HG03108 (cell line): ENCODE data around the gene TNS2.
"Not testable (repeated sequence)": the region's sequence is repeated elsewhere in the genome, so short reads cannot be mapped to it uniquely, and the experiment has no call there.

Experiments used
- ATAC-seq: cut with Tn5 transposase; IDR thresholded peaks from one replicate; pipeline ENCODE4 v1.9.1; 2021; ENCODE audit warnings: moderate library complexity; ENCODE audit not compliant: unreplicated experiment

TNS2 gene

DNA sequence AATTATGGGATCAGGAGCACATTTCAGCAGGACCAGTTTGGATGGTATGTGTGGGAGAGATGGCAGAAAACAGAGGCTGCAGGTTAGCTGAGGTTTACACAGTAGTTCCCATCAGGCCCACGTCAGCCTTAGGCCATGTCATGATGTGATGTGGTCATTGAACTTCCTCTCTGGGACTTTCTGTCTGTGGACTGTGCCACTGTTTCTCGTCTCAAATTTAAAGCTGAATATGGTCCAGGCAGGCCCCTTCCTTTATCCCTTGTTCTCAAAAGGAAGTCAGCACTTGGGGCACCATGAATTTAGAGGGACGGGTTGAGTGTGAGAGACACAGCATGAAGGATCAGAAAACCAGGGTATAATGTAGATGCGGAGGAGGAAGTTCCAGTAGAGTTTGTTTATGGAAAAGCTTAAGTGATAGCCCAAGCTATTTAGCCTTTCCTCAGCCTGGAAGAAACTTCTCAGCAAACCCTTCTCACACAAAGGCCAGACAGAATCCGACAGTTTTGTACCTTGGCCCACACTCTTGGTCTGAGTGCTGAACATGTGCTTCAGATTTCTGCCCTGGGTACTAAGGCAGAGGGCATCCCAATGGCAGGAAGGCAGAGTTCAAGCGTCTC, 44.0 kb downstream of the TNS2 start:
- no peak for ATAC-seq

DNA sequence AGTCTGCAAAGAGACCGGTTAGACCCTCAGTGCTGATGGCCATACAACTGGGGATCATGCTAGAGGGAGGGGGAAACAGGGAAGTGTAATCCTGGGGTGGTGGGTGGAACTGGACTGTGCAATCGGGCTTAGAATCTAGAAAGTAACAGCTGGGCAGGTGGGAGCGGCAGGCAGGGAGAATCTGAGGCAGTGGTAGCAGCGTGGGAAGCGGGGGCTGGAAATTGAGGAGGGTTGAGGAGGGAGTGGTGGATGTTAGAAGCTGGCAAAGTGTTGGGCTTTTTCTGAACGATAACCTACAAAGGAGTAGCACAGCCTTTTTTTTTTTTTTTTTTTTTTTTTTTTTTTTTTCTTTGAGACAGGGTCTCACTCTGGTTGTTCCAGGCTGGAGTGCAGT, 44.5 kb downstream of the TNS2 start:
- no peak for ATAC-seq

DNA sequence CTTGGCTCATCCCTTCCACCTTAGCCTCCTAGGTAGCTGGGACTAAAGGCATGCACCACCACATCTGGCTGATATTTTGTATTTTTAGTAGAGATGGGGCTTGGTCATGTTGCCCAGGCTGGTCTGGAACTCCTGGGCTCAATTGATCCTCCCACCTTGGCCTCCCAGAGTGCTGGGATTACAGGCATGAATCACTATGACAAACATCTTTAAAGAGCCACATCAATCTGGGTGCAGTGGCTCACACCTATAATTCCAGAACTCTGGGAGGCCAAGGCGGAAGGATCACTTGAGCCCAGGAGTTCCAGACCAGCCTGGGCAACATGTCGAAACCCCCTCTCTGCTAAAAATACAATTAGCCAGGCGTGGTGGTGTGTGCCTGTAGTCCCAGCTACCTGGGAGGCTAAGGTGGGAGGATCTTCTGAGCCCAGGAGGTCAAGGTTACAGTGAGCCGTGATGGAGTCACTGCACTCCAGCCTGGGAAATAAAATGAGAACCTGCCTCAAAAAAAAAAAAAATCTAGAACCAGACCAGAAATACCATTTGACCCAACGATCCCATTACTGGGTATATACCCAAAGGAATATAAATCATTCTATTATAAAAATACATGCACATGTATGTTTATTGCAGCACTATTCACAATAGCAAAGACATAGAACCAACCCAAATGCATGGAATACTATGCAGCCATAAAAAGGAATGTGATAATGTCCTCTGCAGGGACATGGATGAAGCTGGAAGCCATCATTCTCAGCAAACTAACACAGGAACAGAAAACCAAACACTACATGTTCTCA, 45.1 kb downstream of the TNS2 start:
- ATAC-seq, result not testable (repeated sequence)

DNA sequence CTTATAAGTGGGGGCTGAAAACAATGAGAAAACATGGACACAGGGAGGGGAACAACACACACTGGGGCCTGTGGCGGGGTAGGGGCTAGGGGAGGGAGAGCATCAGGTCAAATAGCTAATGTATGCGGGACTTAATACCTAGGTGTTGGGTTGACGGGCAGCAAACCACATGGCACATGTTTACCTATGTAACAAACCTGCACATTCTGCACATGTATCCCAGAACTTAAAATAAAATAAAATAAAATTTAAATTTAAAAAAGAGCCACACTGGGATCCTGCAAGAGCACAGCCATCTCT, 45.7 kb downstream of the TNS2 start:
- ATAC-seq, result not testable (repeated sequence)

DNA sequence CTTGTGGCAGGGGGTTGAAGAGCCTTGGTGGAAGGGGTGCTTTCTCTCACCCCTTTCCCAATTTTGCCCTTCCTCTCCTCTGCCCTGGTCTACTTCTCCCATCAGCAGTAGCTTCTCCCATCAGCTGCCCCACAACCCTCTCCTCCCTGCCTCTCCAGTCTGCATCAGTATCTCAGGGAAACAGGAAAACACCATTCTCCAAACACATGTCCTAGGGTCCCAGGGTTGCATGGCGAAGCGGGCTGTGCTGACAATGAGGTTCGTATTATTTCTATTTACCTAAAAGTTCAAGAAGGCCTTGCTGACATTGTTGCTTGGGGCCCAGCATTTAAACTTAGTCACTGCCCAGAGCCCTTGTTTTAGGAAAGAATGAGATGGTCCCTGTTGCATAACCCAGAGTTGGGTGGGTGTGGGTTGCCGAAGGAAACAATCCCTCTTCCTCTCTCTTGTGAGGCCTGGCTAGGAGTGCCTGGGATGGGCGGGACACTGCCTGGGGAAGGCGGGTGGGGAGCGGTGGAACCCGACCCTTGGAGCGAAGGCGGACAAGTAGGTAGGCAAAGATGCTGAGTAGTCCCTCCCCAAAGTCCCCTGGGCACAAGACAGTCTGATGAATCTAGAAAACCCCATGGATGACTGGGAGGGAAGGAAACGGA, 46.4 kb downstream of the TNS2 start:
- ATAC-seq, result no peak

DNA sequence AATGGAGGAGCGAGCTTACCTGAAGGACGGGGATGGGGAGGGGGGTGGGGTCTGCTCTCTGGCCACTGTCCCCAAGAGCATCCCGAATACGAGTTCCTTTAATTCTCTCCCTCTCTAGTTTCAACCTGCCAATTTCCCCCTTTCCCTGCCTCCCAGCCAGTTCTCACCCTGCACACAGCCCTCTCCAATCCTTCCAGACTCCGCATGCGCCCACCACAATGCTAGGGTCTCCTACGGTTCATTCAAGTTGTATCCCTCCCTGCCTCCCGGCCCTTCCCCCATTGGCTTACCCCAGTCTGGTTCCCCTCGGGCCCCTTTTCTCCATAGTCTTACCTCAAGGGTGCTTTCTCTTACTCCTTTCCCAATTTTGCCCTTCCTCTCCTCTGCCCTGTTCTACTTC, 46.9 kb downstream of the TNS2 start:
- ATAC-seq, result no peak

DNA sequence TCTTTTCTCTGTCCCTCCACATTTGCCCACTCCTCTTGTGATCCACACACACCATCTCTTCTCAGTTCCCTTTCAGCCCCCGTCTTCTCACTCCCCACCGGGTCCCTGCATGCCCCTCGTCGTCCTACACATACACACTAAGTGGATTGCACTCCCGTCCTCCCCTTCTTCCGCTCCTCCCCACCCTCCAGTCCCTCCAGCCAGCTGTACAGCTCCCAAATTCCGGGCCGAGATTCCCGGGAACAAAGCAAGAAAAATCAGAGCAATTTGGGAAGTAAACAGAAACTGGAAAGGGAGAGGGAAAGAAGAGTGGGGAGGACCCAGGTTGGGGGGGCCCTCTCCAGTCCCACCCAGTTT, 47.3 kb downstream of the TNS2 start:
- no peak for ATAC-seq

DNA sequence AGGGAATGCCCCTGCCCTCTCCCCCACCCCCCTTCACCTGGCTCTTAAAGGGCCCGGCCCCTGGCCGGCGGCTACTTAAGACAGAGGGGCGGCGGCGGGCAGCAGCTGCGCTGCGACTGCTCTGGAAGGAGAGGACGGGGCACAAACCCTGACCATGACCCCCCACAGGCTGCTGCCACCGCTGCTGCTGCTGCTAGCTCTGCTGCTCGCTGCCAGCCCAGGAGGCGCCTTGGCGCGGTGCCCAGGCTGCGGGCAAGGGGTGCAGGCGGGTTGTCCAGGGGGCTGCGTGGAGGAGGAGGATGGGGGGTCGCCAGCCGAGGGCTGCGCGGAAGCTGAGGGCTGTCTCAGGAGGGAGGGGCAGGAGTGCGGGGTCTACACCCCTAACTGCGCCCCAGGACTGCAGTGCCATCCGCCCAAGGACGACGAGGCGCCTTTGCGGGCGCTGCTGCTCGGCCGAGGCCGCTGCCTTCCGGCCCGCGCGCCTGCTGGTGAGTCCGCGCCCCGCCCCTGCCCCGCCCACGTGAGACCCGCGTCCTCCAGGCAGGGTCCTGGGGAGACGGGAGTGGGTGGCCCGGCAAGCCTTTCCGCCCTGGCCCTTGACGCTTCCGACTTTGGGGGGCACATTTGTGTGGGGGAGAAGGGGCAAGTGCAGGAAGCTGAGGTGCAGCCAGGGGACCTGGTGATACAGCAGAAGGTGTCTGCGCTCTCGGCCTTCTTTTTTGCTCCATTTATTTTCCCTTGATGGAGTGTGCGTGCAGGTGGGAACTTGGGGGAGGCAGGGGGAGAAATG, 47.9 kb downstream of the TNS2 start, which contains the start of gene IGFBP6:
Gene IGFBP6 (plus strand): TSS at position 104 of the 790 bp plus-strand sequence. CDS start 51 bp downstream, at position 155.
- ATAC-seq, result no peak

DNA sequence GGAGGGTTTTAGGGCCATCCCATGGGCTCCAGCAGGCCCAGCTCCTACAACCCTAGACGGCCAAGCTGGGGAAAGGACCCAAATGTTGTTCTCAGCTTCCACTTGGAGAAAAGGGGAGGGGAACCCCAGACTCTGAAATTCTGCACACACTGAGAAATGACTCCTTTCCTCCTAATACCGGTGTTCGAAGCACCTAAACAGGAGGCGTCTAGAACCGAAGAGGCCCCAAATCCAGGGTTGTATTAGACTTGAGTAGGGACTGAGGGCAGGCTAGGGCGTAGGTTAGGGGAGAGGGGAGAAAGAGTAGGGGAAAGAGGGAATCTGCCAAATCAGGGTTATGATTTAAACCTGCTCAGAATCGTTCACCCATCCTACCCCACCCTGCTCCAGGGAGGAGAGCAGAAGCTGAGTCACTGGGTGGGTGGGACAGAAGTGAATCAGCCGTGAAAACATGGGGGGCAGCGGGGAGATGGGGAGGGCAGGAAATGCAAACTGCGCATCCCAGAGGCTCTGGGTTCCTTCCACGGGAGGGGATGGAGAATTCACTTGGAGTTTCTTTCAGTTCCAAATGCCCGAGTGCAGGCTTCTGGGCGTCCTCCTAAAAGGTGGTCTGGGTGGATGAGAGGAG, 48.6 kb downstream of the TNS2 start:
- ATAC-seq, result no peak

DNA sequence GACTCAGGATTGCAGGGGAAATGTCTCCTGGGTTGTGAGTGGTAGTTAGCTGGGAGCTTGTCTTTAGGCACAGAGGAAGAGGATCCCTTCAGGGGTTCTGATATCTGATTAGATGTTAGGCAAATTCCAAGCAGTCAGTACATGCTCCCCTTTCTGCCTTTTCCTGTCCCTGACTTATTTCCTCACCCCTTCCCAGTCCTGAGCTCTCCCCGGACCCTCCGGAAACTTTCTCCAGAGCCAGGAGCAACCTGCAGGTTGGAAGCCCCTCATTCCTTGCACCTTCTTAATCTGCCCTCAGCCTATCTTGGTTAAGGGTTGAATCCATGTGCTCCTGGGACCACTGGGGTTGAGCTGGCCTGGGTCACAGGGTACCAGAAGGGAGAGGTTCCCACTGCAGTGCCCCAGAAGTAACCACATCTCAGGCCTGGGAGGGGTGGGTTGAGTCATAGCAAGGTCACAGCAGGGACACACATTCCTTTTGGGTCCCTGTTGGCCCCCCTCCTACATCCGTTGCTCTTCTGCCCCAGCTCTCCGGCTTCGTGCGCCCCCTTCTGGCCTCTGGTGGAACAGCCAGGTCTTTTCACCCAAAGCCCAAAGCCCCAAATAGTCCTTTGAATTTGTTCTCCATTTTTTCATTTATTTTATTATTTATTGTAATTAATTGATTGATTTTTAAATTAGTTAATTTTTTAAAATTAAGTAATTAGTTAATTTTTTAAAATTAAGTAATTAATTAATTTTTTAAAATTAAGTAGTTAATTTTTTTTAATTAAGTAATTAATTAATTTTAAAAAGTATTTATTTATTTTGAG, 49.4 kb downstream of the TNS2 start:
- ATAC-seq, result no peak

DNA sequence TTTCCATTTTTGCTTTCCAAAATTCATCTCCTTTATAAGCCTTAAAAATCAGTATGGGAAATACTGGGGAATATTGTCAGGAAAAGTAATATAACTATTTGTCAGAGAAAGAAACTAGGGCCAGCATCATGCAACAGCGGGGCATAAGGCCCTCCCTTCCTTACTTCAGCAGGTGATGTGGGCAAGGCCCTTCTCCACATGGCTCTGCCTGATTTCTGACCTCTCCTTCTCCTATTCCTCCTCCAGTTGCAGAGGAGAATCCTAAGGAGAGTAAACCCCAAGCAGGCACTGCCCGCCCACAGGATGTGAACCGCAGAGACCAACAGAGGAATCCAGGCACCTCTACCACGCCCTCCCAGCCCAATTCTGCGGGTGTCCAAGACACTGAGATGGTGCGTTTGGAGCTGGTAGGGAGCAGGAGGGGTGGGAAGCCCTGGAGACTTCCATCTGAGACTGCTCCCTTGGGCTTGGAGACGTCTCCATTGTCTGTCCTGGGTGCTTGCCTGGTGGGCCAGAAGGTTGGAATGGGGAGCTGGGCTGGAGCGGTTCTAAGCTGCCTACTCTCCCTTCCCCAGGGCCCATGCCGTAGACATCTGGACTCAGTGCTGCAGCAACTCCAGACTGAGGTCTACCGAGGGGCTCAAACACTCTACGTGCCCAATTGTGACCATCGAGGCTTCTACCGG, 50.7 kb downstream of the TNS2 start:
- ATAC-seq, result no peak

DNA sequence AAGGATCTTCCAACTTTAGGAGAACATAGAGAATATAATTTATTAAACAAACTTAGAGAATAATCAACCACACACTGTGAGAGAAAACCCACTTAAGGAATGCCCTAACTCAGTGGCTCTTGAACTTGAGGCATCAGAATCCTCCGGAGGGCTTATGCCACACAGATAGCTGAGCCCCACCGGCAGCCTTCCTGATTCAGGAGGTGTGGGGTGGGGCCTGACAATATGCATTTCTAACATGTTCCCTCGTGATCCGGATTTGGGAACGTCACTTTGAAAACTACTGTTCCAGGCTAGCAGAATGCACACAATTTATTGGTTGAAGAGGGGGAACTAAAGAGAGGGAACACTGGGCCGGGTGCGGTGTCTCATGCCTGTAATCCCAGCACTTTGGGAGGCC, 51.4 kb downstream of the TNS2 start:
- ATAC-seq, result no peak

DNA sequence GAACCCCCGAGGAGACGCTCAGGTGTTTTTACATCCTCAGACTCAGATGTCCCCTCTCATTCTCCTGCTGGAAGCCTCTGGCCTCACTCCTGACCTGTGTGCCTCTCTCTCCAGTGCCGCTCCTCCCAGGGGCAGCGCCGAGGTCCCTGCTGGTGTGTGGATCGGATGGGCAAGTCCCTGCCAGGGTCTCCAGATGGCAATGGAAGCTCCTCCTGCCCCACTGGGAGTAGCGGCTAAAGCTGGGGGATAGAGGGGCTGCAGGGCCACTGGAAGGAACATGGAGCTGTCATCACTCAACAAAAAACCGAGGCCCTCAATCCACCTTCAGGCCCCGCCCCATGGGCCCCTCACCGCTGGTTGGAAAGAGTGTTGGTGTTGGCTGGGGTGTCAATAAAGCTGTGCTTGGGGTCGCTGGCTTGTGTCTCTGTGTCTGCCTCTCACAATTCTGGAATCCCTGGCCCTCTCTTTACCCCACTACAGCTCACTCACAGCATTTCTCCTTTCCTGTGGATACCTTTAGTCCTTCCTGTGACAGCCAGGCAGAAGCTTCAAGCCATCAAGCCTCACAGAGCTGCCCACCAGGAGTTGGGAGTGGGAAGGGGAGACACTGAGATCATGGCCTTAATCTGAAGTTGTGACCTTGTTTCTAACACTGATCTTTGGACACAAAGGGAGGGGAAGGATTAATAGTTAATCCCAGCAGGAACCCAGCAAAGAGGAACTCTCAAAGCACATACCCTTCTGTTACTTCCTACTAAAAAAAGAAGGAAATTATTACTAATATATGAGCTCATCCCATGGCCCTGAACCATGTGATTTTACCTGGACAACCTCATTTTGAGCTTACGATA, 52.3 kb downstream of the TNS2 start:
- no peak for ATAC-seq

DNA sequence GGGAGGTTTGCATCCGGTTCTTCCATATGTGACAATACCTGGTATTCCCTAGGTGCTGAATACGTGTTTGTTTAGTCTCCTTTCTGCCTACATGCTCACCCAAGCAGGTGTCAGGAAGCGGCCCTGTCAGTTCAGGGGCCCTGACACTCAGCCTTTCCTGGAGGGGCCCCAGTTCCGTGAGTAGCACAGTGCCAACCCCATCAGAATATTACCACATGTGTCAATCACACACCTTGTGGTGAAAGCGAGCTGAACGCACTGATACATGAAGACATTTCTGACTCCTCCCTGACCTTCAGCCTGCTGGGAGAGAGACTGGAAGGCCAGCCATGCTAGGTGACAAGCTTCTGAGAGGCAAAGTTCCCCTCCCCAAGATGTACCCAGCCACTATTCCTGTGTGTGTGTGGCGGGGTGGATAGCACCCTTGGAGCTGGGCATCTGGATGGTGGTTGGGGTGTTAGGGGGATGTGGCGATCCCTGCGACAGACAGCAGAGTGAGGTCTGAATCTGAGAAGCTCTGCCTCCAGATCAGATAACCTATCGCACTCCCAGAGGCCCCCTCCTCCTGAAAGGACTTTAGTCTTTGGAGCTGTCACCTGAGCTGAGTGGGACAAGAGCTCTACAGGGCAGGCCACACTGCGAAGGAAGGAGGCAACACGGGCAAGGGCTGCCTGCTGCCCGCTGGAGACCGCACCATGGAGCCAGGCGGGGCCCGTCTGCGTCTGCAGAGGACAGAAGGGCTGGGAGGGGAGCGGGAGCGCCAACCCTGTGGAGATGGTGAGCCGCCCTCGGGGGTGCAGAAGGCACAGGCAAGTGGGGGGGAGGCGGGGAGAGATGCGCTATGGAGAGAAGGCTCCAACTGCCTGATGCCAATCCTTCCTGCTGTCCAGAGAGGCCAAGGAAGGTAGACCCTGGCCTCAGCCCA, 53.3 kb downstream of the TNS2 start, which contains the start of gene SOAT2:
Gene SOAT2 (plus strand): TSS at position 604 of the 925 bp plus-strand sequence. CDS start 92 bp downstream, at position 696.
- ATAC-seq, result peak; percentile 42

DNA sequence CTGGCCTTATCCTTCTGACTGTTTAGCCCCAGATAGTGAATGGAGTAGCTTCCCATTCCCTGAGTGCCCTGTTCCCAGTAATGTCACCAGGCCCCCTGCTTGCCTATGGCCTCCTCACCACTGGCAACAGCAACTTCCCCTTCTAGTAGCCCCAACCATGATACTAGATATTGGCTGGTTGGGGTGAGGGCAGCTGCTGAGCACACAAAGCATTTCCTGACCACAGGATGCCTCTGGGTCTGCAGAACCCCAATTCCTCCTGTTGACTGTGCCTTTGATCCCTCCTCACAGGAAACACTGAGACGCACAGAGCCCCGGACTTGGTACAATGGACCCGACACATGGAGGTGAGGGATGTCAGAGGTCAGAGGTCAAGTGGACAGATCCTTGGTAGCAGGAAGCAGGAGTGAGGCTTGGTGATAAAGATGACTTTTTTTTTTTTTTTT, 54.0 kb downstream of the TNS2 start:
- peak; percentile 39 for ATAC-seq

DNA sequence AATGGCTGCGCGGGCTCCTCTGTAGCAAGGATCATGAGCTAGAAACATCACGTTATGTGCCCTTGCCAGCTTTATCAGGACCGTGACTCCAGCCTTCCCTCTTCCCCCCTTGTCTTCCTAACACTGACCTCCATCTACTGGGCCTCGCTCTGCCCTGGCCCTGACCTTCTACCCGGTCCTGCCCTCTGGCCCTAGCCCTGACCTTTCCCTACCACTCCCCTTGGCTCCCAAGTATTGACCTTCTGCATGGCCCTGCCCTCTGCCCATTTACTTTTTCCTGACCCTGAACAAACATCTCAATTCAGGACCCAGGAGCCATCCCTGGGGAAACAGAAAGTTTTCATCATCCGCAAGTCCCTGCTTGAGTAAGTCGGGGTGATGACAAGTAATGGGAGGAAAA, 55.4 kb downstream of the TNS2 start:
- no peak for ATAC-seq

DNA sequence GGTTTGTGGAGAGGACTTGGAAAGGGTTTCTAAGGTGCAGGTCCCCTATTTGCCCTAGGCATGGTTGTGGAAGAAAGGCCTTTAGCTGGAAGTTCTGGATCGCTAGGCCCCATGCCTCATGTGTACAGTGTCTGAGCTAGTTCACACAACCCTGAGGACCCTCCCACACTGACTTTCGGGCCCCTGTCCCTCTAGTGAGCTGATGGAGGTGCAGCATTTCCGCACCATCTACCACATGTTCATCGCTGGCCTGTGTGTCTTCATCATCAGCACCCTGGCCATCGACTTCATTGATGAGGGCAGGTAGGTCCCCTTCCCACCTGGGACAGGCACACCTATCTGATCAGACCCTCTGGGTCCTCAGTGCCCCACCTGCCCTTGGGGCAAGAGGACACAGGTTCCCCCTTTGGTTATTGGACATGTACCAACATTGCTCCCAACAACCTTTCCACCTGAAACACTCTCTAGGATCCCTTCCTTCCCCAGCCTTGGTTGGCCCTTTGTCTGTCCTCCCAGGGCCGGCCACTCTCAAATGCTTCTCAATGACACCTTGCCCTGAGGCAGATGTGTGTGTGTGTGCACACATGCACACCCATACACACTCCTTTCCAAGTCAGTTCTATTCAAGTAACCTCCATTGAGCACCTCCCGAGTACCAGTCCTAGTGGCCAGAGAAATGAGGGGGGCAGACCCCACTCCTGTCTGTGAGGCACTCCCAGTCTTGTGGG, 56.0 kb downstream of the TNS2 start:
- no peak for ATAC-seq
